Endothelial cell (in vitro differentiated cells): ENCODE results near the gene RSF1. TPM values are rescaled to one million over a fixed set of nuclear protein-coding genes. Genes with fewer than 3 reads are reported as not detected.

Experiments
- DNase-seq: peaks from one replicate; pipeline ENCODE4 v3.0.0; 2021; ENCODE audit warnings: low spot score
- H3K27ac Mint-ChIP-seq: one replicate; pipeline ENCODE4 v1.8.0; 2021; ENCODE audit warnings: mixed read lengths, inconsistent platforms; ENCODE audit not compliant: unreplicated experiment
- H3K27me3 Mint-ChIP-seq: one replicate; pipeline ENCODE4 v1.8.0; 2021; ENCODE audit warnings: mild to moderate bottlenecking, moderate library complexity, mixed read lengths, inconsistent platforms; ENCODE audit not compliant: unreplicated experiment
- H3K36me3 Mint-ChIP-seq: one replicate; pipeline ENCODE4 v1.8.0; 2021; ENCODE audit warnings: mild to moderate bottlenecking, low read depth, mixed read lengths, inconsistent platforms; ENCODE audit not compliant: unreplicated experiment
- H3K4me1 Mint-ChIP-seq: one replicate; pipeline ENCODE4 v1.8.0; 2021; ENCODE audit warnings: mild to moderate bottlenecking, mixed read lengths, inconsistent platforms; ENCODE audit not compliant: unreplicated experiment
- H3K4me3 Mint-ChIP-seq: one replicate; pipeline ENCODE4 v1.8.0; 2021; ENCODE audit warnings: mild to moderate bottlenecking, mixed read lengths, inconsistent platforms; ENCODE audit not compliant: unreplicated experiment
- H3K9me3 Mint-ChIP-seq: one replicate; pipeline ENCODE4 v1.8.0; 2021; ENCODE audit warnings: mixed read lengths, inconsistent platforms; ENCODE audit not compliant: unreplicated experiment
- total RNA-seq: library from RNA; stranded (reverse); fragmentation: NEBNext Ultra II Directional; extraction: Animal tissue kit (Norgen Biotek cat#: 25700); gene quantifications from one replicate; pipeline ENCODE4 v1.2.1, GENCODE V29; 2021; ENCODE audit not compliant: unreplicated experiment
- TF ChIP-seq, protein P1 (sequence below): fragments of 200-600 bp; sonication (generic); IDR thresholded peaks from one replicate; pipeline ENCODE4 v1.5.0; 2021; ENCODE audit warnings: antibody characterized with exemption; ENCODE audit not compliant: unreplicated experiment

Gene RSF1
- total RNA-seq, 1 donor from 2014 or later: 73.7 TPM

- H3K27me3 Mint-ChIP-seq: peaks cover 1% of the 10 kb centered on the region
- DNase-seq: no peak
- peaks cover 8% of the 10 kb centered on the region for H3K36me3 Mint-ChIP-seq
- H3K4me1 Mint-ChIP-seq: peaks cover 15% of the 10 kb centered on the region
- TF ChIP-seq, protein P1, sequence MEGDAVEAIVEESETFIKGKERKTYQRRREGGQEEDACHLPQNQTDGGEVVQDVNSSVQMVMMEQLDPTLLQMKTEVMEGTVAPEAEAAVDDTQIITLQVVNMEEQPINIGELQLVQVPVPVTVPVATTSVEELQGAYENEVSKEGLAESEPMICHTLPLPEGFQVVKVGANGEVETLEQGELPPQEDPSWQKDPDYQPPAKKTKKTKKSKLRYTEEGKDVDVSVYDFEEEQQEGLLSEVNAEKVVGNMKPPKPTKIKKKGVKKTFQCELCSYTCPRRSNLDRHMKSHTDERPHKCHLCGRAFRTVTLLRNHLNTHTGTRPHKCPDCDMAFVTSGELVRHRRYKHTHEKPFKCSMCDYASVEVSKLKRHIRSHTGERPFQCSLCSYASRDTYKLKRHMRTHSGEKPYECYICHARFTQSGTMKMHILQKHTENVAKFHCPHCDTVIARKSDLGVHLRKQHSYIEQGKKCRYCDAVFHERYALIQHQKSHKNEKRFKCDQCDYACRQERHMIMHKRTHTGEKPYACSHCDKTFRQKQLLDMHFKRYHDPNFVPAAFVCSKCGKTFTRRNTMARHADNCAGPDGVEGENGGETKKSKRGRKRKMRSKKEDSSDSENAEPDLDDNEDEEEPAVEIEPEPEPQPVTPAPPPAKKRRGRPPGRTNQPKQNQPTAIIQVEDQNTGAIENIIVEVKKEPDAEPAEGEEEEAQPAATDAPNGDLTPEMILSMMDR: no peak
- no peak overlapping the region for H3K4me3 Mint-ChIP-seq
- no peaks in the 10 kb centered on the region for H3K9me3 Mint-ChIP-seq
- H3K27ac Mint-ChIP-seq: no peak overlapping the region
Measured at GRCh38 chr11:77747381-77747969, 73.0 kb downstream of the RSF1 start.

DNA sequence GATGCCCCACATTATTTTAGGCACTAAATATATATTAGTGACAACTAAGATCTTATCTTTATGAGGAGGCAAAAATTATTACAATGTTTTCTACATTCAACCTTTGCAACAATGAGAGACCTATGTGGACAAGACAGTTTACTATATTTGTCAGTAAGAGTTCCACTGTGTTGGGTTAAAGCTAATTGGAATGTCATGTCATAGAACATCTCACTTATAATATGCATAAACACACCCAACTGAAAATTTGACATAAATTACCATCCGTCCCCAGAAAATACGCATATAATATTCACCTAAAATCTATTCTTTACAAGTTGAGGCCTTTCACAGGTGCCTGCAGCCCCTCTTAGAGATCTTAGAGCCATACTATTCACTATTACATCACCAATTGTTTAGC, 84.0 kb downstream of the RSF1 start:
- H3K4me3 Mint-ChIP-seq: no peak overlapping the region
- H3K36me3 Mint-ChIP-seq: peaks cover 37% of the 10 kb centered on the region
- TF ChIP-seq, protein P1: no peak
- H3K4me1 Mint-ChIP-seq: no peaks in the 10 kb centered on the region
- no peak overlapping the region for H3K27ac Mint-ChIP-seq
- no peaks in the 10 kb centered on the region for H3K9me3 Mint-ChIP-seq
- no peak for DNase-seq
- H3K27me3 Mint-ChIP-seq: peaks cover 2% of the 10 kb centered on the region

GRCh38 chr11:77734890-77735289, 85.6 kb downstream of the RSF1 start:
- peaks cover 51% of the 10 kb centered on the region for H3K36me3 Mint-ChIP-seq
- no peaks in the 10 kb centered on the region for H3K4me1 Mint-ChIP-seq
- peaks cover 3% of the 10 kb centered on the region for H3K27me3 Mint-ChIP-seq
- DNase-seq: no peak
- peak overlapping the region; percentile 40 for H3K4me3 Mint-ChIP-seq
- TF ChIP-seq, protein P1: no peak
- H3K9me3 Mint-ChIP-seq: peaks cover 12% of the 10 kb centered on the region
- no peak overlapping the region for H3K27ac Mint-ChIP-seq

- H3K4me1 Mint-ChIP-seq: no peaks in the 10 kb centered on the region
- H3K27me3 Mint-ChIP-seq: peaks cover 3% of the 10 kb centered on the region
- DNase-seq: no peak
- H3K4me3 Mint-ChIP-seq: peak overlapping the region; percentile 45
- peaks cover 47% of the 10 kb centered on the region for H3K36me3 Mint-ChIP-seq
- H3K27ac Mint-ChIP-seq: no peak overlapping the region
- TF ChIP-seq, protein P1: no peak
- peaks cover 12% of the 10 kb centered on the region for H3K9me3 Mint-ChIP-seq
Measured at GRCh38 chr11:77732143-77732542, 88.4 kb downstream of the RSF1 start.

DNA sequence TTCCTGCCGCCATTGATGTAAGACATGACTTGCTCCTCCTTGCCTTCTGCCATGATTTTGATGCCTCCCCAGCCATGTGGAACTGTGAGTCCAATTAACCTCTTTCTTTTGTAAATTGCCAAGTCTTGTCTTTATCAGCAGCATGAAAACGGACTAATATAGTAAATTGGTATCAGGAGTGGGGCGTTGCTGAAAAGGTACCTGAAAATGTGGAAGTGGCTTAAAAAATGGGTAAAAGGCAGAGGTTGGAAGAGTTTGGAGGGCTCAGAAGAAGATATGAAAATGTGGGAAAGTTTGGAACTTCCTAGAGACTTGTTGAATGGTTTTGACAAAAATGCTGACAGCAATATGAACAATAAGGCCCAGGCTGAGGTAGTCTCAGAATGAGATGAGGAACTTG, 89.7 kb downstream of the RSF1 start:
- no peak for DNase-seq

More for the DNA sequence above, 89.7 kb downstream of the RSF1 start:
- peaks cover 12% of the 10 kb centered on the region for H3K9me3 Mint-ChIP-seq
- H3K4me3 Mint-ChIP-seq: peak overlapping the region; percentile 79
- H3K36me3 Mint-ChIP-seq: peaks cover 42% of the 10 kb centered on the region
- H3K27ac Mint-ChIP-seq: no peak overlapping the region
- peaks cover 1% of the 10 kb centered on the region for H3K27me3 Mint-ChIP-seq
- H3K4me1 Mint-ChIP-seq: no peaks in the 10 kb centered on the region
- TF ChIP-seq, protein P1: no peak
